KMS-11 (cell line): ENCODE measurements around the gene BICRA.

Experiments used
- H2AFZ ChIP-seq: fragments of 200-600 bp; sonication (generic); 2 replicates; pipeline ENCODE4 v1.6.1; 2016; ENCODE audit warnings: antibody characterized with exemption, mixed run types, low read depth
- H3K27ac ChIP-seq: fragments of 200-600 bp; sonication (generic); 2 replicates; pipeline ENCODE4 v1.6.1; 2016; ENCODE audit warnings: mild to moderate bottlenecking, mixed run types
- H3K27me3 ChIP-seq: fragments of 200-600 bp; sonication (generic); 2 replicates; pipeline ENCODE4 v1.6.1; 2017; ENCODE audit warnings: mild to moderate bottlenecking, low read depth, mixed run types, moderate library complexity; ENCODE audit not compliant: insufficient read depth
- H3K36me3 ChIP-seq: fragments of 200-600 bp; sonication (generic); 2 replicates; pipeline ENCODE4 v1.6.1; 2017; ENCODE audit warnings: mild to moderate bottlenecking, mixed run types; ENCODE audit not compliant: insufficient read depth
- H3K4me1 ChIP-seq: fragments of 200-600 bp; sonication (generic); 2 replicates; pipeline ENCODE4 v1.6.1; 2016; ENCODE audit warnings: mild to moderate bottlenecking, low read depth, mixed run types; ENCODE audit not compliant: poor library complexity, severe bottlenecking
- H3K4me2 ChIP-seq: fragments of 200-600 bp; sonication (generic); 2 replicates; pipeline ENCODE4 v1.7.0; 2016; ENCODE audit warnings: mild to moderate bottlenecking, mixed run types
- H3K4me3 ChIP-seq: fragments of 200-600 bp; sonication (generic); IDR thresholded peaks from 2 replicates; pipeline ENCODE4 v1.6.1; 2017; ENCODE audit warnings: low read depth, low read length, mixed read lengths; ENCODE audit not compliant: insufficient read depth
- H3K79me2 ChIP-seq: fragments of 200-600 bp; sonication (generic); 2 replicates; pipeline ENCODE4 v1.6.1; 2016; ENCODE audit warnings: low read depth, mixed run types; ENCODE audit not compliant: insufficient read depth
- H3K9ac ChIP-seq: fragments of 200-600 bp; sonication (generic); 2 replicates; pipeline ENCODE4 v1.6.1; 2016; ENCODE audit warnings: mild to moderate bottlenecking, mixed run types
- H4K20me1 ChIP-seq: fragments of 200-600 bp; sonication (generic); 2 replicates; pipeline ENCODE4 v1.6.1; 2016; ENCODE audit warnings: mild to moderate bottlenecking, mixed run types; ENCODE audit not compliant: insufficient read depth
- CTCF ChIP-seq: fragments of 200-600 bp; sonication (generic); conservative IDR thresholded peaks from 2 replicates; pipeline ENCODE4 v1.6.1; 2017; ENCODE audit warnings: low read depth, mild to moderate bottlenecking, antibody characterized with exemption, low read length, moderate library complexity, mixed read lengths

BICRA gene

GRCh38 chr19:47694466-47695273 lies 85.7 kb downstream of the BICRA start:
- H3K79me2 ChIP-seq = no peaks in the 10 kb centered on the region
- H3K27ac ChIP-seq = no peak overlapping the region
- no peak overlapping the region for H2AFZ ChIP-seq
- H4K20me1 ChIP-seq = no peaks in the 10 kb centered on the region
- no peak overlapping the region for H3K9ac ChIP-seq
- H3K27me3 ChIP-seq = no peaks in the 10 kb centered on the region
- TF ChIP-seq CTCF = no peak
- no peaks in the 10 kb centered on the region for H3K36me3 ChIP-seq
- no peak overlapping the region for H3K4me2 ChIP-seq
- no peak overlapping the region for H3K4me3 ChIP-seq
- peaks cover 4% of the 10 kb centered on the region for H3K4me1 ChIP-seq

- H3K27me3 ChIP-seq = no peaks in the 10 kb centered on the region
- H4K20me1 ChIP-seq = no peaks in the 10 kb centered on the region
- H3K27ac ChIP-seq = no peak overlapping the region
- H3K36me3 ChIP-seq = no peaks in the 10 kb centered on the region
- no peak overlapping the region for H2AFZ ChIP-seq
- H3K4me3 ChIP-seq = no peak overlapping the region
- H3K79me2 ChIP-seq = no peaks in the 10 kb centered on the region
- no peak for TF ChIP-seq CTCF
- H3K4me2 ChIP-seq = no peak overlapping the region
- no peak overlapping the region for H3K9ac ChIP-seq
- H3K4me1 ChIP-seq = peaks cover 4% of the 10 kb centered on the region
Measured at GRCh38 chr19:47695533-47696262, 86.8 kb downstream of the BICRA start.

GRCh38 chr19:47696635-47697034 lies 87.7 kb downstream of the BICRA start:
- no peaks in the 10 kb centered on the region for H3K27me3 ChIP-seq
- no peak overlapping the region for H2AFZ ChIP-seq
- no peak overlapping the region for H3K27ac ChIP-seq
- H3K79me2 ChIP-seq = no peaks in the 10 kb centered on the region
- no peaks in the 10 kb centered on the region for H4K20me1 ChIP-seq
- no peaks in the 10 kb centered on the region for H3K36me3 ChIP-seq
- H3K4me3 ChIP-seq = no peak overlapping the region
- no peak overlapping the region for H3K4me2 ChIP-seq
- no peak for TF ChIP-seq CTCF
- H3K4me1 ChIP-seq = peaks cover 4% of the 10 kb centered on the region
- no peak overlapping the region for H3K9ac ChIP-seq

GRCh38 chr19:47697863-47698609 lies 89.1 kb downstream of the BICRA start:
- H3K36me3 ChIP-seq = no peaks in the 10 kb centered on the region
- H3K27ac ChIP-seq = no peak overlapping the region
- H3K9ac ChIP-seq = no peak overlapping the region
- no peaks in the 10 kb centered on the region for H4K20me1 ChIP-seq
- H2AFZ ChIP-seq = no peak overlapping the region
- H3K4me2 ChIP-seq = no peak overlapping the region
- peaks cover 4% of the 10 kb centered on the region for H3K4me1 ChIP-seq
- H3K4me3 ChIP-seq = no peak overlapping the region
- H3K27me3 ChIP-seq = no peaks in the 10 kb centered on the region
- H3K79me2 ChIP-seq = no peaks in the 10 kb centered on the region
- TF ChIP-seq CTCF = peak; percentile 89
